Heart right ventricle (tissue), 16 donors: Measurements from ENCODE around the gene STMN3. TPM values are rescaled to one million over a fixed set of nuclear protein-coding genes. Genes with fewer than 3 reads are reported as not detected.
A peak's percentile ranks its signal among the peaks of the same experiment; 100 is the strongest.

Experiments
- ATAC-seq, 8 donors: fragments of 200-7000 bp; cut with Tn5 transposase; one replicate each; pipeline ENCODE4 v1.9.1; 2020; ENCODE audit warnings: mild to moderate bottlenecking in 8 of 8, moderate library complexity in 8 of 8, moderate number of reproducible peaks in 1 of 8
- DNase-seq, 2 donors: peaks; one replicate each; pipeline ENCODE4 v3.0.0-alpha.2; 2020
- H3K27ac ChIP-seq, 10 donors: fragments of 200-600 bp; sonication (generic) in 2 of 10; one replicate each; pipeline versions ENCODE4 v1.5.0 to v1.8.0; 2020 to 2022; ENCODE audit warnings: mild to moderate bottlenecking in 3 of 10
- H3K27me3 ChIP-seq, 7 donors: fragments of 200-600 bp; one replicate each; pipeline ENCODE4 v1.8.0; 2021 to 2022; ENCODE audit warnings: mild to moderate bottlenecking in 2 of 7
- H3K36me3 ChIP-seq, 9 donors: fragments of 200-600 bp; sonication (generic) in 1 of 9; one replicate each; pipeline versions ENCODE4 v1.5.0 to v1.8.0; 2020 to 2022; ENCODE audit warnings: mild to moderate bottlenecking in 2 of 9
- H3K4me1 ChIP-seq, 9 donors: fragments of 200-600 bp; sonication (generic) in 1 of 9; one replicate each; pipeline versions ENCODE4 v1.5.0 to v1.8.0; 2020 to 2022; ENCODE audit warnings: mild to moderate bottlenecking in 4 of 9
- H3K4me3 ChIP-seq, 10 donors: fragments of 200-600 bp; sonication (generic) in 2 of 10; one replicate each; pipeline versions ENCODE4 v1.5.0 to v1.8.0; 2020 to 2022; ENCODE audit warnings: mild to moderate bottlenecking in 7 of 10, moderate library complexity in 2 of 10
- H3K9me3 ChIP-seq, 11 donors: fragments of 200-600 bp in 10 of 11; sonication (generic) in 2 of 11; one replicate each; pipeline versions ENCODE4 v1.5.0 to v1.8.0; 2013 to 2022; ENCODE audit warnings: mild to moderate bottlenecking in 2 of 11, control low read depth in 1 of 11, moderate library complexity in 1 of 11
- WGBS, 2 donors: extraction: QIAGEN DNeasy Blood & Tissue Kit; methylation state at CpG; one replicate each; pipeline ENCODE4 v1.1.7; 2013; ENCODE audit warnings: inconsistent platforms in 1 of 2; 5-methylcytosine and 5-hydroxymethylcytosine counted together
- intact Hi-C, 10 donors: fragments of 100-400 bp; cut with DNase I; formaldehyde crosslinking; loops; one replicate each; pipeline versions ENCODE4 v1.11.1 to v1.14.2; 2022
- polyA plus RNA-seq, 2 donors: library from polyadenylated mRNA; stranded (reverse); fragments of 200-250 nt; gene quantifications; one replicate each; pipeline ENCODE4 v1.2.3, GENCODE V29; 2013
- total RNA-seq, 10 donors: library from RNA; stranded (reverse); fragmentation: NEBNext Ultra II Directional in 3 of 10; extraction: Animal tissue kit (Norgen Biotek cat#: 25700) in 3 of 10; gene quantifications; one replicate each; pipeline versions ENCODE4 v1.2.1 to v1.2.4, GENCODE V29; 2021 to 2023
- TF ChIP-seq, protein P1 (sequence below), 9 donors: fragments of 200-600 bp; sonication (generic) in 2 of 9; IDR thresholded peaks; one replicate each; pipeline versions ENCODE4 v1.5.0 to v1.8.0; 2021 to 2022; ENCODE audit warnings: antibody characterized with exemption in 9 of 9, mild to moderate bottlenecking in 5 of 9, moderate library complexity in 1 of 9
- donor health status: Arrhythmogenic right ventricular cardiomyopathy.
- donor health status: ischemic (EF 13 %, LVEDD 7.1; RV severe dilation, severe dysfunction).
- donor health status: healthy with polysubstance abuse.
- donor health status: DM: no; HTN: yes; CAD: no.
- donor health status: DM: no; HTN: no; CAD: no.
- donor health status: ischemic (EF 25% LVEDD 6.9; RV normal size, moderate dysfunction).
- donor health status: ischemic (EF 25% LVEDD 5.7; RV mildly dilated, moderate dysfunction).
- donor health status: healthy.
- donor health status: DM: yes; HTN: yes; CAD: no.
- donor health status: Ischemic cardiomyopathy.
- donor health status: ischemic (EF 35%, LVEDD 5.7; RV mildly dilated, moderate dysfunction).
- donor health status: nonischemic (EF 11% LVEDD 7.7; RV severe dilation, severe dysfunction).
- donor health status: DM: yes; HTN: yes; CAD: no.
- donor health status: PGD.
- donor health status: ischemic (EF 29% LVEDD 5.4; RV normal size, mild dysfunction).
- donor health status: nonischemic (EF 23%, LVEDD 6.1; RV moderate dilation, normal function).

STMN3 gene
- total and polyA plus RNA-seq, 12 donors = 1.7 to 9.9 (median 3.9) TPM

DNA sequence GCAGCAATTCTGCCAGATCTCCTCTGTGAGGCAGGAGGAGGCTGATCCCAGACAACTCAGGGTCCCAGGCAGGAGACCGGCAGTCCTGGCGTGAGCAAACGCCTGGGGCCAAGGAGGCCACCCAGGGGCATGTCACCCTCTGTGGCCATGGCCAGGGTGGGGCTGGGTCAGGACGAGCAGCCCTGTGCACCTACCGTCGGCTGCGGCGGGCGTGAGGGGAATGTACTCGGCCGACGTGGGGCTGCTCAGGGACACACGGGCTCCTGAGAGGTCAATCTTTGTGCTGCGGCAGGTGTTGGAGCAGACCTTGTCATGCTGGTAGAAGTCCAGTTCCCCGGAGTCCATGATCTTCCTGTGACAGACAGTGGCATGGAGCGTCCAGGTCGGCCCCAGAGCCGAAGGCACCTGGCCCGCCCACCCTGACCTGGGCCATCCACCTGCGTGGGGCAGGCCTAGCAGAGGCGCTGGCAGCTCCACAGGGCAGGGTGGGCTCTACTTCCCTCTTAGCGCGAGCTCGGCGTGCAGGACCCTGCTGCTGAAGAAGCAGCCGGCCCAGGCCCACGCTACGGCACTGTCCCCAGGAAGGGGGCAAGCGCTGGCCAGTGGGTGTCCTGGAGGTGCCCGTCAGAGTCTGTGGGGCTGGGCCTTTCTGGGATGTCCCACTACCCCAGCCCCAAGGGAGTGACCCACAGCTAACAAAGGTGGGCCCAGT is 57.7 kb downstream of the STMN3 start:
- H3K36me3 ChIP-seq = peaks cover 0 to 98% (median 33%) of the 10 kb centered on the region in 9 donors
- intact Hi-C loops = no loop called here
- DNase-seq = no peak
- no peak overlapping the region for H3K27ac ChIP-seq
- H3K9me3 ChIP-seq = no peaks in the 10 kb centered on the region
- no peaks in the 10 kb centered on the region for H3K4me1 ChIP-seq
- TF ChIP-seq, protein P1, sequence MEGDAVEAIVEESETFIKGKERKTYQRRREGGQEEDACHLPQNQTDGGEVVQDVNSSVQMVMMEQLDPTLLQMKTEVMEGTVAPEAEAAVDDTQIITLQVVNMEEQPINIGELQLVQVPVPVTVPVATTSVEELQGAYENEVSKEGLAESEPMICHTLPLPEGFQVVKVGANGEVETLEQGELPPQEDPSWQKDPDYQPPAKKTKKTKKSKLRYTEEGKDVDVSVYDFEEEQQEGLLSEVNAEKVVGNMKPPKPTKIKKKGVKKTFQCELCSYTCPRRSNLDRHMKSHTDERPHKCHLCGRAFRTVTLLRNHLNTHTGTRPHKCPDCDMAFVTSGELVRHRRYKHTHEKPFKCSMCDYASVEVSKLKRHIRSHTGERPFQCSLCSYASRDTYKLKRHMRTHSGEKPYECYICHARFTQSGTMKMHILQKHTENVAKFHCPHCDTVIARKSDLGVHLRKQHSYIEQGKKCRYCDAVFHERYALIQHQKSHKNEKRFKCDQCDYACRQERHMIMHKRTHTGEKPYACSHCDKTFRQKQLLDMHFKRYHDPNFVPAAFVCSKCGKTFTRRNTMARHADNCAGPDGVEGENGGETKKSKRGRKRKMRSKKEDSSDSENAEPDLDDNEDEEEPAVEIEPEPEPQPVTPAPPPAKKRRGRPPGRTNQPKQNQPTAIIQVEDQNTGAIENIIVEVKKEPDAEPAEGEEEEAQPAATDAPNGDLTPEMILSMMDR (IDR thresholded peaks at IDR 0.05) = no peak
- ATAC-seq = peak in 1 of 8 donors; percentile 7
- H3K4me3 ChIP-seq = no peak overlapping the region
- no peaks in the 10 kb centered on the region for H3K27me3 ChIP-seq
- 93% methylated on average over 29 to 30 of the region's 30 CpGs for WGBS, 2 donors

DNA sequence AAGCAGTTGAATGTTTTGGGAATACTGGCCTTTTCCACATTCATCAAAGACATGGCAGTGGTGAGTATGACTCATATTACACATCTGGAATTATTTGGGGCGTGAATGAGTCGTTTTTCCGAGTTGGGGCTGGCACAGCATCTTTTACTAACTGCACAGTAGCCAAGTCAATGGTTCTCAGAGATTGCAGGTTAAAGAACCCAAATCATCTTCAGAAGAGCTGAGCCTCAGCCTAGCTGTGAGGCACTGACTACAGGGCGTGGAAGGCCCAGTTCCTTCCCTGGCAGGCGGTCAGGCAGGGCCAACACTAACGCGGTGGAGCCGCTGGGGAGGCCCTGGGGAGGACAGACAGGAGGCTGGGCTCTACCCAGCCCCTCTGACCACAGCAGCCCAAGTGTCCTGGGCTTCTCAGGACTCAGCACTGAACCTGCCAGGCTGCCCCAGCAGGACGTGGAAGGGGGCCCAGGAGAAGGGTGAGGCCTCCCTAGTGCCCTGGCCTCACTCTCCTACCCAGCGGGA is 59.1 kb downstream of the STMN3 start:
- no peaks in the 10 kb centered on the region for H3K4me1 ChIP-seq
- TF ChIP-seq, protein P1 (IDR thresholded peaks at IDR 0.05) = no peak
- peak overlapping the region in 2 of 10 donors; percentile 51 to 52 for H3K27ac ChIP-seq
- H3K4me3 ChIP-seq = no peak overlapping the region
- WGBS, 2 donors = 76 to 88% methylated on average over 10 of the region's 10 CpGs
- DNase-seq (no peak), ATAC-seq (peak in 2 of 8 donors; percentile 38 to 59)
- intact Hi-C loops = no loop called here
- peaks cover 0 to 98% (median 38%) of the 10 kb centered on the region in 9 donors for H3K36me3 ChIP-seq
- no peaks in the 10 kb centered on the region for H3K9me3 ChIP-seq
- H3K27me3 ChIP-seq = no peaks in the 10 kb centered on the region

DNA sequence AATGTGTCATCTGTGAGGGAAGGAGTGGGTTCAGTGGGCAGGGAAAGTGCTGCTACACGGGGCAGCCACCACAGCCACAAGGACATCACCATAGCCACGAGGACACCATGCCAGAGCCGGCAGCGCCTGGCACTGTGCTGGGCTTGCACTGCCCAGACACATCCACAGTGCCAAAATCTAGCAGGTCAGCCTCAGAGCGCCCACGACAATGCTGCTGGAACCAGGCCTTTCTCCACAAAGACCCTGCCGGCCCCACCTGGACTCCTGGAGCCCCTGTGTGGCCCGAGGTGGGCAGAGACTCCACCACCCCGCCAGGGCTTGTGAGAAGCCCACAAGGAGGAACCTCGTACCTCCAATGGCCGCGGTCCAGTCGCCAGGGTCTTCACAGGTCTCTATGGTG is 60.6 kb downstream of the STMN3 start:
- Histone ChIP-seq H3K9me3 (no peaks in the 10 kb centered on the region), H3K36me3 (peaks cover 0 to 98% (median 45%) of the 10 kb centered on the region in 9 donors), H3K27ac (no peak overlapping the region), H3K4me1 (peaks cover 0 to 3% (median 0%) of the 10 kb centered on the region in 9 donors), H3K27me3 (no peaks in the 10 kb centered on the region), H3K4me3 (no peak overlapping the region)
- 90 to 91% methylated on average over 13 of the region's 13 CpGs for WGBS, 2 donors
- TF ChIP-seq, protein P1 (IDR thresholded peaks at IDR 0.05) = no peak
- ATAC-seq = no peak
- intact Hi-C loops = no loop called here
- DNase-seq = no peak

DNA sequence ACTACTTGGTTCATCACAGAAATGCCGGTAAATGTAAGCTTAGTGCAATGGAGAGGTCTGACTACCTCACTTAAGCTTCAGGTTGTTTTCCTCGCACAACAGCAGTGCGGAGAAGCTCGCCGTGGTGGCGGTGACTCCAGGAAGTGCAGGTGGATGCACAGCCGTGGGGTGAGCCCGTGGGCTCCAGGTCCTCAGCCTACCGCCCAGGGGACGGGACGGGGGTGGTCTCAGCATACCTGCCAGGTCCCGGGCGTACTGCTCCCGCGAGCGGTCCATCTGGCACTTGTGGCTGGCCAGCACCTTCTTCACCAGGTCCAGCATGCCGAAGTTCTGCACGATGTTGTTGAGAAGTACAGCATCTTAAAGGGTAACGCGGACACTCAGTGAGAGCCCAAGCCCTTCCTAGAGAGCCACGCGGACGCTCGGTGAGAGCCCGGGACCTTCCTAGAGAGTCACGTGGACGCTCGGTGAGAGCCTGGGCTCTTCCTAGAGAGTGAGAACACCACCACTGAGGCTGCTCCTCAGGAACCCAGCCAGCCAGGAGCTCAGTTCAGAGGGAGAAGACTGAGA is 61.4 kb downstream of the STMN3 start:
- Histone ChIP-seq H3K27ac (no peak overlapping the region), H3K36me3 (peaks cover 0 to 92% (median 45%) of the 10 kb centered on the region in 9 donors), H3K27me3 (no peaks in the 10 kb centered on the region), H3K4me3 (no peak overlapping the region), H3K4me1 (peaks cover 0 to 9% (median 0%) of the 10 kb centered on the region in 9 donors), H3K9me3 (no peaks in the 10 kb centered on the region)
- no peak for DNase-seq
- no peak for ATAC-seq
- intact Hi-C loops = no loop called here
- WGBS, 2 donors = 94 to 96% methylated on average over 28 of the region's 28 CpGs
- TF ChIP-seq, protein P1 (IDR thresholded peaks at IDR 0.05) = no peak
